HepG2 (cell line): Measurements from ENCODE around the gene ZIK1. TPM values are rescaled to one million over a fixed set of nuclear protein-coding genes. Genes with fewer than 3 reads are reported as not detected.

Source experiments
- ATF4 ChIP-seq, 2 experiments: fragments of 450-650 bp in 1 of 2; sonication (generic) in 1 of 2; formaldehyde crosslinking; IDR thresholded peaks; 2 replicates each; pipeline versions ENCODE4 v1.5.0 to v1.8.0; 2020 to 2022; ENCODE audit warnings: mild to moderate bottlenecking in 1 of 2, missing genetic modification reagents in 1 of 2
- CENPX ChIP-seq: sonication (generic); formaldehyde crosslinking; IDR thresholded peaks from 2 replicates; pipeline ENCODE4 v1.9.0; 2021; ENCODE audit warnings: mild to moderate bottlenecking, missing genetic modification reagents, moderate library complexity
- FOSL2 ChIP-seq: sonication (generic); formaldehyde crosslinking; IDR thresholded peaks from 2 replicates; pipeline ENCODE4 v1.4.0; 2020; ENCODE audit warnings: missing genetic modification reagents
- IKZF4 ChIP-seq: sonication (generic); formaldehyde crosslinking; IDR thresholded peaks from 2 replicates; pipeline ENCODE4 v1.5.1; 2020; ENCODE audit warnings: borderline replicate concordance, mild to moderate bottlenecking, low read depth, missing genetic modification reagents; ENCODE audit errors: not compliant biosample characterization
- KLF12 ChIP-seq: sonication (generic); formaldehyde crosslinking; IDR thresholded peaks from 2 replicates; pipeline ENCODE4 v1.4.0; 2020; ENCODE audit warnings: missing genetic modification reagents, borderline replicate concordance
- NR2F6 ChIP-seq, 2 experiments: IDR thresholded peaks; 2 replicates each; pipeline ENCODE4 v1.6.1; 2016; ENCODE audit warnings: antibody characterized with exemption in 1 of 2, mild to moderate bottlenecking in 1 of 2
- PATZ1 ChIP-seq: sonication (generic); formaldehyde crosslinking; IDR thresholded peaks from 2 replicates; pipeline ENCODE4 v1.4.0; 2020; ENCODE audit warnings: missing genetic modification reagents
- PAXIP1 ChIP-seq: sonication (generic); formaldehyde crosslinking; conservative IDR thresholded peaks from 2 replicates; pipeline ENCODE4 v1.4.0; 2020; ENCODE audit warnings: mild to moderate bottlenecking, missing genetic modification reagents, moderate library complexity
- POGK ChIP-seq: sonication (generic); formaldehyde crosslinking; conservative IDR thresholded peaks from 2 replicates; pipeline ENCODE4 v1.8.0; 2022; ENCODE audit warnings: mild to moderate bottlenecking, moderate library complexity, missing genetic modification reagents
- RBM22 ChIP-seq: fragments of 200-400 bp; formaldehyde crosslinking; optimal IDR thresholded peaks from 2 replicates; pipeline ENCODE3; 2017; ENCODE audit warnings: mild to moderate bottlenecking, low read length, moderate library complexity
- THAP11 ChIP-seq: IDR thresholded peaks from 2 replicates; pipeline ENCODE4 v1.6.1; 2016; ENCODE audit warnings: missing biosample characterization, missing genetic modification reagents
- ZFP36L1 ChIP-seq: sonication (generic); formaldehyde crosslinking; IDR thresholded peaks from 2 replicates; pipeline ENCODE4 v1.8.0; 2022; ENCODE audit warnings: mild to moderate bottlenecking, missing genetic modification reagents, moderate library complexity
- ZFP82 ChIP-seq: sonication (generic); formaldehyde crosslinking; IDR thresholded peaks from 2 replicates; pipeline ENCODE4 v1.5.1; 2020; ENCODE audit warnings: mild to moderate bottlenecking, missing genetic modification reagents, borderline replicate concordance
- ZFX ChIP-seq: sonication (generic); formaldehyde crosslinking; IDR thresholded peaks from 2 replicates; pipeline ENCODE4 v1.4.0; 2020; ENCODE audit warnings: mild to moderate bottlenecking, low read depth, missing genetic modification reagents, moderate library complexity
- ZNF180 ChIP-seq: sonication (generic); formaldehyde crosslinking; IDR thresholded peaks from 2 replicates; pipeline ENCODE4 v1.4.0; 2020; ENCODE audit warnings: low read depth, missing genetic modification reagents, borderline replicate concordance
- ZNF30 ChIP-seq: sonication (generic); formaldehyde crosslinking; IDR thresholded peaks from 2 replicates; pipeline ENCODE4 v1.5.0; 2020; ENCODE audit warnings: mild to moderate bottlenecking, missing genetic modification reagents
- ZNF510 ChIP-seq: sonication (generic); formaldehyde crosslinking; IDR thresholded peaks from 2 replicates; pipeline ENCODE4 v1.4.0; 2020; ENCODE audit warnings: low read depth, mild to moderate bottlenecking, missing genetic modification reagents
- polyA plus RNA-seq, 8 experiments: library from polyadenylated mRNA; depleted of rRNA in 3 of 8; stranded (reverse) in 7 of 8; unstranded in 1 of 8; fragments of >200 nt; fragmentation: Illumina TruSeq in 4 of 8; extraction: Trizol in 4 of 8; gene quantifications; 2 replicates each; pipeline versions ENCODE4 v1.2.1 to v1.2.3, GENCODE V29; 2011 to 2016; ENCODE audit warnings: low read depth in 4 of 8, missing spikeins in 1 of 8, mixed read lengths in 1 of 8; ENCODE audit not compliant: insufficient read depth in 1 of 8
- total RNA-seq, 5 experiments: library from RNA; depleted of rRNA; stranded (reverse); fragments of >200 nt; fragmentation: Illumina TruSeq; extraction: Trizol; gene quantifications; 2 replicates each; pipeline ENCODE4 v1.2.3, GENCODE V29; 2016; ENCODE audit warnings: low read depth in 1 of 5
- TF ChIP-seq, protein P1 (sequence below): sonication (generic); formaldehyde crosslinking; IDR thresholded peaks from 2 replicates; pipeline ENCODE4 v1.8.1; 2023; ENCODE audit warnings: missing genetic modification reagents, inconsistent platforms, borderline replicate concordance

Gene ZIK1
- total and polyA plus RNA-seq, 2 of the 13 experiments (the other 11 are each of a cell fraction or from before 2014, with no cell fraction given) = 2.1 to 7.2 TPM

DNA sequence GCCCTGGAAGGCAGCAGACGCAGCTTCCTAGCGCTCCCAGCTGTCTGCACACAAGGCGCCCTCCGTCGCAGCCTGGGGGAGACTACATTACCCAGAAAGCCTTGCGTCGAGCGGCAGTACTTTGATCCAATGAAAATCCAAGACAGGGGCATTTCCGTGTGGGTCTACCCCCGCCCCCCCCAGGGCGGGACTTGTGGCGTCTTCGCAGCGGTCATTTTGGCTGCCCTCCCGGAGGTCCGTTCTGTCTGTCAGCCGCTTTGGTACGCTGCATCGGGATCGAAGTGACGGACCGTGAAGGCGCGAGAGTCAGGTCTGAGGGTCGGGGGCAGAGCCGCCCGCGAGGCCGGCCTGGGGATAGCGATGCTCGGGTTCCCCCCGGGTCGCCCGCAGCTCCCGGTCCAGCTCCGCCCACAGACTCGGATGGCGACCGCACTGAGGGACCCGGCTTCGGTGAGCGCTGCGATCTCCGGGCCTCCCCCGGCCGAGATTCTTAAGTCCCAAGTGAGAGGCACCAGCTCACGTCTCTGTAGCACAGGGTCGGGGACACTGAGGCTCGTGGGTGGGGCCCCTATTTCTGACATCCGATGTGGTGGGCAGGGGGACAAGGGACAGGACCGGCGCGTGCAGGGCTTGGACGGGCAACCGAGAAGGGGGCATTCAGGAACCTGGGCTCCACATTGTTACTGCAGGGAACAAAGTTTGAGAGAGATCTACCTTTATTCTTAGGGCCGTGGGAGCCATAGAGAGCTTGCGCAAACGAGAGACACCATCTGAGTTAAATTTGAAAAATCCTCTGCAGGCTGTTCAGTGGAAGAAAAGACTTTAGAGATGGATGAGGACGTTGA lies 49.3 kb downstream of the ZIK1 start, which contains the start of gene ZNF211 (continued):
- TF ChIP-seq RBM22 = no peak
- no peak; the same call in 1 of the 2 replicates for TF ChIP-seq NR2F6 (IDR thresholded peaks at IDR 0.05)
- TF ChIP-seq NR2F6 (CRISPR knock-in tag; IDR thresholded peaks at IDR 0.05) = no peak
- TF ChIP-seq THAP11 = peak; percentile 99
- no peak for TF ChIP-seq PAXIP1 (CRISPR knock-in tag)
- TF ChIP-seq KLF12 (CRISPR knock-in tag) = 0 out of 2 replicates have a peak, but pooled peaks have one; percentile 25
- TF ChIP-seq ZFX (CRISPR knock-in tag) = peak; percentile 51; the same call in 1 of the 2 replicates
- TF ChIP-seq ZNF510 (CRISPR knock-in tag) = no peak
- TF ChIP-seq ZNF180 = no peak
- no peak for TF ChIP-seq CENPX
- TF ChIP-seq PATZ1 (CRISPR knock-in tag) = peak; percentile 85
- 0 out of 2 replicates have a peak, but pooled peaks have one; percentile 22 for TF ChIP-seq POGK (CRISPR knock-in tag)
- no peak for TF ChIP-seq ZFP82 (CRISPR knock-in tag)
- no peak for TF ChIP-seq ATF4 (CRISPR knock-in tag; IDR thresholded peaks at IDR 0.05)
- no peak for TF ChIP-seq ZFP36L1 (CRISPR knock-in tag)
- peak; percentile 35 for TF ChIP-seq IKZF4 (CRISPR knock-in tag)
- TF ChIP-seq ZNF30 (CRISPR knock-in tag) = no peak
- TF ChIP-seq, protein P1, sequence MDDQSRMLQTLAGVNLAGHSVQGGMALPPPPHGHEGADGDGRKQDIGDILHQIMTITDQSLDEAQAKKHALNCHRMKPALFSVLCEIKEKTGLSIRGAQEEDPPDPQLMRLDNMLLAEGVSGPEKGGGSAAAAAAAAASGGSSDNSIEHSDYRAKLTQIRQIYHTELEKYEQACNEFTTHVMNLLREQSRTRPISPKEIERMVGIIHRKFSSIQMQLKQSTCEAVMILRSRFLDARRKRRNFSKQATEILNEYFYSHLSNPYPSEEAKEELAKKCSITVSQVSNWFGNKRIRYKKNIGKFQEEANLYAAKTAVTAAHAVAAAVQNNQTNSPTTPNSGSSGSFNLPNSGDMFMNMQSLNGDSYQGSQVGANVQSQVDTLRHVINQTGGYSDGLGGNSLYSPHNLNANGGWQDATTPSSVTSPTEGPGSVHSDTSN (CRISPR knock-in tag) = peak; percentile 48; the same call in 1 of the 2 replicates
- TF ChIP-seq FOSL2 (CRISPR knock-in tag) = peak; percentile 19; the same call in 1 of the 2 replicates
